CD4-positive, alpha-beta T cell (primary cell): ENCODE data around the gene FAM221B. TPM values are rescaled to one million over a fixed set of nuclear protein-coding genes. Genes with fewer than 3 reads are reported as not detected.

Experiments used
- ATAC-seq: fragments of 200-7000 bp; cut with Tn5 transposase; one replicate; pipeline ENCODE4 v1.10.0; 2022; ENCODE audit warnings: mild to moderate bottlenecking; ENCODE audit not compliant: poor library complexity
- CTCF ChIA-PET: fragments of 350-600 bp; sonication (Branson Sonifier 250); formaldehyde crosslinking; loops from one replicate; lab custom pipeline; 2021; ENCODE audit warnings: antibody characterized with exemption, inconsistent platforms; lab: Charles Lee
- POLR2A ChIA-PET: fragments of 350-600 bp; sonication (Branson Sonifier 250); formaldehyde crosslinking; loops from one replicate; lab custom pipeline; 2021; ENCODE audit warnings: antibody characterized with exemption, inconsistent platforms; lab: Charles Lee
- DNase-seq, 14 experiments: peaks; one replicate each; pipeline ENCODE4 v3.0.0-alpha.2; 2013 to 2020; ENCODE audit warnings: mixed read lengths in 2 of 14
- H3K27ac ChIP-seq, 2 donors: one replicate each; pipeline versions ENCODE4 v1.5.1 to v1.7.0; 2013; ENCODE audit warnings: low read length in 2 of 2, low read depth in 1 of 2, mild to moderate bottlenecking in 1 of 2
- H3K27me3 ChIP-seq, 2 experiments: 1 replicate in 1 of 2; 2 replicates in 1 of 2; pipeline versions ENCODE4 v1.6.1 to v1.7.0; 2013; ENCODE audit warnings: low read length in 2 of 2, control low read depth in 1 of 2, mild to moderate bottlenecking in 1 of 2, moderate library complexity in 1 of 2; ENCODE audit not compliant: insufficient read depth in 2 of 2, control insufficient read depth in 1 of 2
- H3K36me3 ChIP-seq: one replicate; pipeline ENCODE4 v1.6.1; 2013; ENCODE audit warnings: low read length, control low read depth; ENCODE audit not compliant: insufficient read depth
- H3K4me1 ChIP-seq: one replicate; pipeline ENCODE4 v1.6.1; 2013; ENCODE audit warnings: low read length, control low read depth; ENCODE audit not compliant: insufficient read depth
- H3K4me3 ChIP-seq: one replicate; pipeline ENCODE4 v1.5.1; 2013; ENCODE audit warnings: mild to moderate bottlenecking, low read length, moderate library complexity
- H3K9me3 ChIP-seq, 2 experiments: 1 replicate in 1 of 2; 2 replicates in 1 of 2; pipeline versions ENCODE4 v1.6.1 to v1.7.0; 2013; ENCODE audit warnings: low read length in 2 of 2, mild to moderate bottlenecking in 2 of 2, control low read depth in 1 of 2, moderate library complexity in 1 of 2; ENCODE audit not compliant: control insufficient read depth in 1 of 2, insufficient read depth in 1 of 2
- H3K27ac Mint-ChIP-seq: one replicate; pipeline ENCODE4 v1.8.0; 2020; ENCODE audit warnings: mixed read lengths
- H3K27me3 Mint-ChIP-seq: one replicate; pipeline ENCODE4 v1.8.0; 2021; ENCODE audit warnings: mixed read lengths
- H3K36me3 Mint-ChIP-seq: one replicate; pipeline ENCODE4 v1.8.0; 2021; ENCODE audit warnings: low read depth, mixed read lengths
- H3K4me1 Mint-ChIP-seq: one replicate; pipeline ENCODE4 v1.8.0; 2021; ENCODE audit warnings: low read depth, mixed read lengths
- H3K4me3 Mint-ChIP-seq: one replicate; pipeline ENCODE4 v1.8.0; 2020; ENCODE audit warnings: mild to moderate bottlenecking, mixed read lengths
- H3K9me3 Mint-ChIP-seq: one replicate; pipeline ENCODE4 v1.8.0; 2020; ENCODE audit warnings: mixed read lengths
- CTCF ChIP-seq: fragments of 200-600 bp; IDR thresholded peaks from one replicate; pipeline ENCODE4 v1.8.0; 2022; ENCODE audit warnings: antibody characterized with exemption, mild to moderate bottlenecking
- intact Hi-C, 2 experiments: fragments of 100-400 bp; cut with DNase I in 1 of 2; cut with micrococcal nuclease in 1 of 2; formaldehyde crosslinking; loops; one replicate each; pipeline versions ENCODE4 v1.15.1 to v1.9.0; 2023 to 2025; cut with DNase I, micrococcal nuclease
- total RNA-seq, 174 experiments: library from RNA in 2 of 174; stranded (reverse) in 2 of 174; gene quantifications; one replicate each; pipeline ENCODE4 v1.2.3 and lab custom pipeline; 2021 to 2026

Gene FAM221B
- total RNA-seq, 2 experiments from 2014 or later, result not detected

GRCh38 chr9:35778496-35778895 lies 50.0 kb downstream of the FAM221B start:
- DNase-seq, result no peak
- H3K36me3 ChIP-seq, result peaks cover 4% of the 10 kb centered on the region
- H3K27ac ChIP-seq, result no peak overlapping the region
- intact Hi-C loops, result no loop called here
- Mint-ChIP-seq H3K9me3 (no peaks in the 10 kb centered on the region), H3K4me1 (no peaks in the 10 kb centered on the region), H3K36me3 (peaks cover 26% of the 10 kb centered on the region), H3K4me3 (no peak overlapping the region), H3K27me3 (no peaks in the 10 kb centered on the region), H3K27ac (no peak overlapping the region)
- no peak for ATAC-seq
- no peaks in the 10 kb centered on the region for H3K9me3 ChIP-seq
- no peaks in the 10 kb centered on the region for H3K4me1 ChIP-seq
- ChIA-PET CTCF (interaction anchor here (0.5 to 1.3 kb wide), 2 partner anchors 12 to 707 kb away, joined by 3 to 4 read pairs; no protein-coding TSS in a partner anchor), POLR2A (no interaction called here)
- H3K27me3 ChIP-seq, result no peaks in the 10 kb centered on the region
- no peak overlapping the region for H3K4me3 ChIP-seq
- no peak for TF ChIP-seq CTCF

- H3K4me1 Mint-ChIP-seq, result no peaks in the 10 kb centered on the region
- no peaks in the 10 kb centered on the region for H3K27me3 Mint-ChIP-seq
- DNase-seq, result no peak
- Histone ChIP-seq H3K9me3 (no peaks in the 10 kb centered on the region), H3K27me3 (no peaks in the 10 kb centered on the region), H3K4me3 (no peak overlapping the region), H3K4me1 (no peaks in the 10 kb centered on the region), H3K27ac (no peak overlapping the region), H3K36me3 (peaks cover 11% of the 10 kb centered on the region)
- TF ChIP-seq CTCF, result no peak
- no peak for ATAC-seq
- peaks cover 20% of the 10 kb centered on the region for H3K36me3 Mint-ChIP-seq
- ChIA-PET CTCF (interaction anchor here (1.6 kb wide), 1 partner anchor 106 kb away, joined by 5 read pairs; no protein-coding TSS in a partner anchor), POLR2A (no interaction called here)
- intact Hi-C loops, result no loop called here
- no peak overlapping the region for H3K27ac Mint-ChIP-seq
- no peak overlapping the region for H3K4me3 Mint-ChIP-seq
- H3K9me3 Mint-ChIP-seq, result no peaks in the 10 kb centered on the region
These were observed 52.5 kb downstream of the FAM221B start for GRCh38 chr9:35776018-35776417.

- peaks cover 9% of the 10 kb centered on the region for H3K36me3 ChIP-seq
- intact Hi-C loops, result no loop called here
- H3K4me3 ChIP-seq, result no peak overlapping the region
- Mint-ChIP-seq H3K4me3 (no peak overlapping the region), H3K4me1 (no peaks in the 10 kb centered on the region), H3K9me3 (no peaks in the 10 kb centered on the region), H3K27me3 (no peaks in the 10 kb centered on the region), H3K36me3 (peaks cover 10% of the 10 kb centered on the region), H3K27ac (no peak overlapping the region)
- DNase-seq (no peak), ATAC-seq (no peak)
- H3K27ac ChIP-seq, result no peak overlapping the region
- POLR2A ChIA-PET, result interaction anchor here (1.0 kb wide), 1 partner anchor 19 kb away, joined by 3 read pairs; no protein-coding TSS in a partner anchor
- no peaks in the 10 kb centered on the region for H3K27me3 ChIP-seq
- no peaks in the 10 kb centered on the region for H3K9me3 ChIP-seq
- no peaks in the 10 kb centered on the region for H3K4me1 ChIP-seq
- CTCF ChIA-PET, result interaction anchor here (1.6 kb wide), 1 partner anchor 107 kb away, joined by 5 read pairs; no protein-coding TSS in a partner anchor
- no peak for TF ChIP-seq CTCF
These were observed 53.5 kb downstream of the FAM221B start for GRCh38 chr9:35774907-35775635.
